ENCODE measurements around the gene LPP.

DNA sequence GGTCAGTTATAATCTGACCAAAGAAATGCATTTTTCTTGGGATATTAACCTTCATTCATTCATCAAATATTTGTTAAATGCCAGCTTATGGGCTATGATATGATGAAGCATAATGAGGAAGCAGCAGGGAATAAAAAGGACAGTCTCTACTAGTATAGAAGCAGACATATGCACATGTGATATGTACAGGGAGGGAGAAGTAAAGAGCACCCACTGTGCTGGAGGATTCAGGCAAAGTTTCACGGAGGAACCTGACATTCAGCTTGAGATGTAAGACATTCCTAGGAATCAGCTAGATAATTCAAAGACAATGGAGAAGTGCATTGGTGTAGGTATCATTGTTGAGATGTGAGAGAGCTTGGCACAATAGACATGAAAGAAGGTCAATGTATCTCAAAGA is 450.7 kb downstream of the LPP start:
- TF ChIP-seq, protein P1, sequence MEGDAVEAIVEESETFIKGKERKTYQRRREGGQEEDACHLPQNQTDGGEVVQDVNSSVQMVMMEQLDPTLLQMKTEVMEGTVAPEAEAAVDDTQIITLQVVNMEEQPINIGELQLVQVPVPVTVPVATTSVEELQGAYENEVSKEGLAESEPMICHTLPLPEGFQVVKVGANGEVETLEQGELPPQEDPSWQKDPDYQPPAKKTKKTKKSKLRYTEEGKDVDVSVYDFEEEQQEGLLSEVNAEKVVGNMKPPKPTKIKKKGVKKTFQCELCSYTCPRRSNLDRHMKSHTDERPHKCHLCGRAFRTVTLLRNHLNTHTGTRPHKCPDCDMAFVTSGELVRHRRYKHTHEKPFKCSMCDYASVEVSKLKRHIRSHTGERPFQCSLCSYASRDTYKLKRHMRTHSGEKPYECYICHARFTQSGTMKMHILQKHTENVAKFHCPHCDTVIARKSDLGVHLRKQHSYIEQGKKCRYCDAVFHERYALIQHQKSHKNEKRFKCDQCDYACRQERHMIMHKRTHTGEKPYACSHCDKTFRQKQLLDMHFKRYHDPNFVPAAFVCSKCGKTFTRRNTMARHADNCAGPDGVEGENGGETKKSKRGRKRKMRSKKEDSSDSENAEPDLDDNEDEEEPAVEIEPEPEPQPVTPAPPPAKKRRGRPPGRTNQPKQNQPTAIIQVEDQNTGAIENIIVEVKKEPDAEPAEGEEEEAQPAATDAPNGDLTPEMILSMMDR (IDR thresholded peaks at IDR 0.05; ENCODE audit: low read length), result no peak
- TF ChIP-seq EZH2 (optimal IDR thresholded peaks at IDR 0.05; ENCODE audit: low read depth, low read length) (no peak), EZH2phosphoT487 (IDR thresholded peaks at IDR 0.05; ENCODE audit: low read length) (no peak)

Measured in MM.1S (cell line).